Measurements from ENCODE around the gene SMCO3. TPM values are rescaled to one million over a fixed set of nuclear protein-coding genes. Genes with fewer than 3 reads are reported as not detected.

Gene SMCO3
- total and polyA plus RNA-seq, 2 experiments from 2014 or later: 1.4 to 3.2 TPM

GRCh38 chr12:14803830-14804160 lies 10.2 kb downstream of the SMCO3 start:
- peak overlapping the region; percentile 21 for H3K4me3 ChIP-seq
- peak overlapping the region; percentile 79 for H3K27ac ChIP-seq
- H3K9me3 ChIP-seq (ENCODE audit: low read depth): no peaks in the 10 kb centered on the region
- H3K27me3 ChIP-seq: no peaks in the 10 kb centered on the region
- H3K79me2 ChIP-seq: peaks cover 40% of the 10 kb centered on the region
- H3K36me3 ChIP-seq (replicated peaks; ENCODE audit: insufficient read depth, low read depth): no peaks in the 10 kb centered on the region
- no peak for DNase-seq (ENCODE audit: low spot score)
- H3K4me2 ChIP-seq: peak overlapping the region; percentile 72
- H3K9me2 ChIP-seq (replicated peaks; ENCODE audit: insufficient read depth): no peaks in the 10 kb centered on the region
- TF ChIP-seq EZH2 (IDR thresholded peaks at IDR 0.05; ENCODE audit: borderline replicate concordance) (no peak), EZH2phosphoT487 (IDR thresholded peaks at IDR 0.05; ENCODE audit: low read depth, severe bottlenecking, unreplicated experiment) (no peak), CTCF (IDR thresholded peaks at IDR 0.05; ENCODE audit: poor library complexity) (no peak)
- peaks cover 14% of the 10 kb centered on the region for H3K4me1 ChIP-seq (ENCODE audit: insufficient read depth)
- H4K20me1 ChIP-seq (ENCODE audit: insufficient read depth, poor library complexity, severe bottlenecking): no peaks in the 10 kb centered on the region
- H2AFZ ChIP-seq: peak overlapping the region; percentile 47
- under 1% methylated on average over 12 of the region's 12 CpGs for WGBS (ENCODE audit: low lambda C conversion rate, missing lambda C conversion rate)

GRCh38 chr12:14803011-14803829 lies 10.8 kb downstream of the SMCO3 start, which contains the start of the genes C12orf60 and WBP11:
C12orf60 (plus strand) TSS chr12:14803670; CDS start chr12:14822936, 19,266 bp downstream.
WBP11 (minus strand) TSS chr12:14803478; CDS start chr12:14801383, 2,095 bp downstream.
- Histone ChIP-seq H3K4me3 (peak within 1 kb of the TSS; percentile 33), H3K27me3 (no peaks in the 10 kb centered on the region), H3K9me2 (replicated peaks; ENCODE audit: insufficient read depth) (no peaks in the 10 kb centered on the region), H4K20me1 (ENCODE audit: insufficient read depth, poor library complexity, severe bottlenecking) (no peaks in the 10 kb centered on the region), H3K36me3 (replicated peaks; ENCODE audit: insufficient read depth, low read depth) (no peaks in the 10 kb centered on the region), H3K9me3 (ENCODE audit: low read depth) (no peaks in the 10 kb centered on the region), H3K4me2 (peak within 1 kb of the TSS; percentile 80), H3K79me2 (peaks cover 46% of the 10 kb centered on the region), H3K27ac (peak within 1 kb of the TSS; percentile 87), H2AFZ (peak within 1 kb of the TSS; percentile 47), H3K4me1 (ENCODE audit: insufficient read depth) (peaks cover 14% of the 10 kb centered on the region)
- TF ChIP-seq EZH2 (IDR thresholded peaks at IDR 0.05; ENCODE audit: borderline replicate concordance) (no peak), EZH2phosphoT487 (IDR thresholded peaks at IDR 0.05; ENCODE audit: low read depth, severe bottlenecking, unreplicated experiment) (no peak), CTCF (IDR thresholded peaks at IDR 0.05; ENCODE audit: poor library complexity) (no peak)
- DNase-seq (ENCODE audit: low spot score): peak; percentile 97
- under 1% methylated on average over 50 of the region's 50 CpGs for whole genome bisulfite sequencing (ENCODE audit: low lambda C conversion rate, missing lambda C conversion rate)

GRCh38 chr12:14802721-14803010 lies 11.3 kb downstream of the SMCO3 start:
- Histone ChIP-seq H4K20me1 (ENCODE audit: insufficient read depth, poor library complexity, severe bottlenecking) (no peaks in the 10 kb centered on the region), H3K79me2 (peaks cover 50% of the 10 kb centered on the region), H3K4me1 (ENCODE audit: insufficient read depth) (peaks cover 14% of the 10 kb centered on the region), H3K4me2 (peak overlapping the region; percentile 80), H3K4me3 (peak overlapping the region; percentile 33), H3K9me2 (replicated peaks; ENCODE audit: insufficient read depth) (no peaks in the 10 kb centered on the region), H2AFZ (peak overlapping the region; percentile 30), H3K9me3 (ENCODE audit: low read depth) (no peaks in the 10 kb centered on the region), H3K27ac (peak overlapping the region; percentile 87), H3K27me3 (no peaks in the 10 kb centered on the region), H3K36me3 (replicated peaks; ENCODE audit: insufficient read depth, low read depth) (no peaks in the 10 kb centered on the region)
- DNase-seq (ENCODE audit: low spot score): no peak
- WGBS (ENCODE audit: low lambda C conversion rate, missing lambda C conversion rate): 0% methylated on average over 7 of the region's 7 CpGs
- no peak for TF ChIP-seq EZH2 (IDR thresholded peaks at IDR 0.05; ENCODE audit: borderline replicate concordance)
- TF ChIP-seq EZH2phosphoT487 (IDR thresholded peaks at IDR 0.05; ENCODE audit: low read depth, severe bottlenecking, unreplicated experiment): no peak
- no peak for TF ChIP-seq CTCF (IDR thresholded peaks at IDR 0.05; ENCODE audit: poor library complexity)
